HG03469 (cell line): ENCODE data around the gene ATXN2L.
"Not testable (repeated sequence)": the region's sequence is repeated elsewhere in the genome, so short reads cannot be mapped to it uniquely, and the experiment has no call there.

Experiments
- ATAC-seq: cut with Tn5 transposase; IDR thresholded peaks from one replicate; pipeline ENCODE4 v1.9.1; 2021; ENCODE audit warnings: mild to moderate bottlenecking, moderate library complexity, moderate number of reproducible peaks; ENCODE audit not compliant: unreplicated experiment

The ATXN2L gene

DNA sequence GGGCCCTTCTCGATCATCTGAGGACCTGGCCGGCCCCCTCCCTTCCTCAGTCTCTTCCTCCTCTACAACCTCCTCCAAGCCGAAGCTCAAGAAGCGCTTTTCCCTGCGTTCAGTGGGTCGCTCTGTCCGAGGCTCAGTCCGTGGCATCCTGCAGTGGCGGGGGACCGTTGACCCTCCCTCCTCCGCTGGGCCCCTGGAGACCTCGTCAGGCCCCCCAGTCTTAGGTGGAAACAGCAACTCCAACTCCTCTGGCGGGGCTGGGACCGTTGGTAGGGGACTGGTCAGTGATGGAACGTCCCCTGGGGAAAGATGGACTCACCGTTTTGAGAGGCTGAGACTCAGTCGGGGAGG lies 43.6 kb downstream of the ATXN2L start:
- ATAC-seq: no peak

DNA sequence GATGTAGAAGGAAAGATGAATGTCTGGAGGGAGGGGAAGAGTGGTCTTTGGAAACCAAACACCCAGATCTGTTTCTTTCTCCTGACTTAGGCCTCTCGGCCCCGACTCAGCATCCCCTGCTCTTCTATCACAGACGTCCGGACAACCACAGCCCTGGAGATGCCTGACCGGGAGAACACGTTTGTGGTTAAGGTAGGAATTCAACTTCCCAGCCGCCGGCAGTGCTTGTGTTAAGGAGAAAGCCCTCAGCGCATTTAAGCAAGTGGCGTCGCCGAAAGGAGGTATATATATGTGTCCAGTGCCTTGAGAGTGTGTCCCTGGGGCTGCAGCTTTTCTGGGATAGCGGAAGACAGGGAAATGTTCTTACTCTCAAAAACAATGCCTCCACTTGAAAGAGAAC lies 44.4 kb downstream of the ATXN2L start:
- no peak for ATAC-seq

DNA sequence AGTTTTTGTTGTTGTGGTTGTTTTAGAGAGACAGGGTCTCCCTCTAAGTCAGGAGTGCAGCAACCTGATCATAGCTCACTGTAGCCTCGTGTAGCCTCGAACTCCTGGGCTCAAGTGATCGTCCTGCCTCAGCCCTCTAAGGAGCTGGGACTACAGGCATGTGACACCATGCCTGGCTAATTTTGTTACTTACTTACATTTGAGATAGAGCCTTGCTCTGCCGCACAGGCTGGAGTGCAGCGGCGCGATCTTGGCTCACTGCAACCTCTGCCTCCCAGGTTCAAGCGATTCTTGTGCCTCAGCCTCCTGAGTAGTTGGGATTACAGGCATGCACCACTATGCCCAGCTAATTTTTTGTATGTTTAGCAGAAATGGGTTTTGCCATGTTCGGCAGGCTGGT lies 44.8 kb downstream of the ATXN2L start:
- ATAC-seq: not testable (repeated sequence)

DNA sequence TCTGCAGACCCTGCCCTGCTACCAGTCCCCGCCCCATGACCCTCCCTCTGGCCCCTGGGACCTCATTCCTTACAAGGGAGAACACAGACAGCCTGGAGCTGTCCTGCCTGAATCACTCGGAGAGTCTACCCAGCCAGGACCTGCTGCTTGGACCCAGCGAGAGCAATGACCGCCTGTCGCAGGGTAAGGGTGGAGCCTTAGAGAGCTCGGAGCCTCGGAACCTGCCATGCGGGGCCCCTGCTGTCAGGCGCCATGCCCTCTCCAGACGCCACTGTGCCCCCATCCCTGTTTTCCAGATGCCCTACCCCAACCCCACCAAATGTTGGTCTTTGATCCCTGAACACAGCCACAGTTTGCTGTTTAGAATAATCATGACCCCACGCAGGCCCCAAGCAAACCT lies 46.4 kb downstream of the ATXN2L start:
- ATAC-seq: no peak

DNA sequence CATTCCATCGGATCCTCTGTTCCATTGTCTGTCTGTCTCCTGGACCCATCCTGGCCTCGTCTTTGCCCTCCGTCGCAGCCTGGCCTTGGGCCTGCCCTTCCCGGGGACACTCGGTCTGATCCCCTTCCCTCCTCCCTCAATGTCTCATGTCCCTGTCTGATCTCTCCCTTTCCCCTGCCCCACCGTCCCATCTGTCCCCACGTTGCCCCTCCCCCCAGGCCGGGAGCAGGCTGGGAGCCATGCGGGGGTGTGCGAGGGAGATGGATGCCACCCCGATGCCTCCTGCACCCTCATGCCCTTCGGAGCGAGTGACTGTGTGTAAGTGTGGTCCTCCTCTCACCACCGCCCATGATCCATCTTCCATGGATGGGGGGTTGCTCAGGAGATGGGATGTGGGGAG lies 50.2 kb downstream of the ATXN2L start:
- no peak for ATAC-seq

DNA sequence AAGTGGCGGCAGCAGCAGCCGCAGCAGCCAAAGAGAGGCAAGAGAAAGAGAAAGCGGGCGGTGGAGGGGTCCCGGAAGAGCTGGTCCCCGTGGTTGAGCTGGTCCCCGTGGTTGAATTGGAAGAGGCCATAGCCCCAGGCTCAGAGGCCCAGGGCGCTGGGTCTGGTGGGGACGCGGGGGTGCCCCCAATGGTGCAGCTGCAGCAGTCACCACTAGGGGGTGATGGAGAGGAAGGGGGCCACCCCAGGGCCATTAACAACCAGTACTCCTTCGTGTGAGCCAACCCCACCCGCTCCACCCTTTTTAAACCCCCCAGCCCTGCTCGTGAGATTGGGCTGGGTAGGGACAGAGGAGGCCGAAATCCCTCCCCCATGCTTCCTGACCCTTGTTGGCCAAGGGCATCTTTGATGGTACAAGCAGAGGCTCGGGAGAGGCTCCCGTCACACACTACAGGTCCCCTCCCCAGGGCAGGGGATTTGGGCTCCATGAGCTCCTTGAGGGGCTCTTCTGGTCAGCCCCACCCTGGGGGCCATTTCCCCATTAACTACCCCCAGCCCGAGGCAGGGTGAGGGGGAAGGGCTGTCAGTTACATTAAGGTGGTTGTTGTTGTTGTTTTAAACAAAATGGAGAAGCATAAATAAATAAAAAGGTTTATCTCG lies 50.9 kb downstream of the ATXN2L start:
- no peak for ATAC-seq

DNA sequence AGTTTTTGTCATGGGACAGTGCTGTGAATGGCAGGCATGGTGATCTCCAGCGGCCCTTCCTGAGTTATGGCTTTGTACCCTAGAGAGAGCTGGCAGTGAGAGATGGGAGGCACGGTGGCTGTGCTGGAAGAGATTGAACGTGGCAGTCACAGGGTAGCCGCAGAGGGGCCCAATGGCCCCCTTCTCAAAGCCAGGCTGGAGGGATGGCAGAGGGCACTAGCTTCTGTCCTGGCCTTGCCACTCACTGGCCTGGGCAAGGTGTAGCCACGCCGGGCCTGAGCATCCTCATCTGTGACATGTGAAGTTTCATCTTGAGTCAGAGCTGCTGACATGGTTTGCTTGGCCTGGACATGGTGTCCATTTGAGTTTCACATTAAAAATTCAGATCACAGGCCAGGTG lies 51.6 kb downstream of the ATXN2L start:
- no peak for ATAC-seq

DNA sequence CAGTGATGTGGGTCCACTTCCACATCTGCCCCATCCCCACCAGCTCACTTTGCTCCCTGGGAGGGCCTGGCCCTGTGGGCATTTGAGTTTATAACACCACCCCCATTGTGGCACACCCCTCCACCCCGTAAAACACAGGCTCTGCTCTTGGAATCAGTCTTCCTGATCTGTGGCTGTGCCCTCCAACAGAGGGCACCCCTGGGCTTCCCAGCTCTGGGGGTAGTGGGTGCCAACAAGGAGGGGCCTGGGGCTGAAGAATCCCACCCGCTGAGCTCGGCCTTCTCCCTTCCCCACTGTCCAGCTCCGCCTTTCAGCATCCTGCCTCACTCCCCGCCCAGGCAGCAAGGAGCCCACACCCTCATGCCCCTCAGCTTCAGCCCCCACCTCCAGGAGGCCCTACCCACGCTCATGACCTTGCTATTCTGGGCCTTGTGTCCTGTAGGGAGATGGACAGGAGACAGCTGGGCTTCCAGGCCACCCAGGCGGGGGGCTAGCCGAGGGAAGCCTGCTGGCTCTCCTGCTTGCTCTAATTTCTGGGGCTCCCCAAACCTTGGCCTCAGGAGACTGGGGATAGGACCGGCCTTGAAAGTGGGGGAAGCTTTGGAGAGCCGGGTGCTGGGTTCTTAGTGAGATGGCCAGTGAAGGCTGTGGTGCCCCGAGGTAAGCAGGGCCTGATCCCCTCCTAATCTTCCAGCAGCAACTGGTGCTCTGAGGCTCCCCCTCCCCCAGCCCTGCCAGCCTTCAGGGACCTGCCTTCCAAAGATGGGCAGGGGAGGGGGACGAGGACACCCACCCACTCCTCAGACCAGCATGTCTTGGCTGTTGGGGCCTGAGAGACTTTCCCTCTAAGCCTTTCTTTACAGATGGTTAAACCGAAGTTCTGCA lies 52.6 kb downstream of the ATXN2L start:
- ATAC-seq: no peak

DNA sequence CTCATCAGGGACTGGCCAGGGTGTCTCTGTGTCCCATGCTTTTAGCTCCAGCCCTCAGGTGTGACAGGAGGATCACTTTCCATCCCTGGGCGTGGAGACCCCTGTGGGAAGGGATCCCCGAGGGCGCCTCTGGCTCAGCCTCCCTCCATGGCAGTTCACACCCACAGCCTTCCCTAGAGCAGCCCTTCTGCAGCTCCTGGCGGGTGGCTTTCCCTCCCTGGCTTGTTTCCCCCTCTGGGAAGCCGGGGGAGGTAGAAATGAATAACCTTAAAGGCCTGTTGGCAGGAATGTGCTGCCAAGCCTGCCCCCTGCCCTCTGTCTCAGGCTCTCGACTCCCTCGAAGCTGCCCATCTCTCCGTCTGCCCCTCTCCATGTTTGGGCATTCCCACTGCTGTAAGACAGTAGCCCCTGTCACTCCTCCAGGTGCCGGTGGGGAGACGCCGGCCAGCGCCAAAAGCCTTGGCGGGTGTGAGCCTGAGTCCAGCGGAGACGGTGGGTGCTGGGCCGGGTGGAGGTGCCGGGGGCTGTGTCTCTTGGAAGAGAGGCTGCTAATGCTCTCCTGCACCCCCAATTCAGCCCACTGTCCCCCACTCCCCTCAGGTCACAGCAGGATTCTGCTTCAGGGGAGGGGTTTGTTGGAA lies 53.3 kb downstream of the ATXN2L start:
- no peak for ATAC-seq

DNA sequence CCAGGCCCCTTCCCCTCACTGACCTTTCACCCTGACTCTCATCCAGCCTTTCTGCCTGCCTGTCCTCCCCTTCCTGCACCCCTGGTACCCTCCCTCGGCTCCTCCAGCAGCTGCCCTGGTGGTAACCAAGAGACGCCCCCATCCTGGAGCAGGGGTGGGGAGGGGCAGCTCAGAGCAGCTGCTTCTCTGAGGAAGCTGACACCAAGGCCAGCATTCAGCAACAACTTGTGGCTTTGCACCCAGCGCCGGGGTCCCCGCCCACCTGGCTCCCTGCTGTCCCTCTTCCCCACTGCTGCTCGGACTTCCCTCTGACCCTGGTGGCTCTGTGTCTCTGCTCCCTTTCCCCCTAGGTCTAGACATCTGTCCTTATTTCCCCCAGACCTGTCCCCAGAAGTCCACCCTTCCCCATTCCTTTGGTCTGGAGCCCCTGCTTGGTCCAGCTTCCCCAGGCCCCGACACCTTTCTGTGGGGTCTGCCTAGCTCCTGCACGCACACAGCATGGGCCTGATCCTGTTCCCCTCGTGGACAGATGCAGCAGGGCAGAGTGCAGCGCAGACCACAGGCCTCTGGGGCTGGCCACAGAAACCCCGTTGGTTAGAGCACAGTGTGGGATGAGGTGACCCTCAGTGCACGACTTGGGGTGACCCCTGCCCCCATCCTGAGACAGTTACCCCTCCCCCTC lies 54.3 kb downstream of the ATXN2L start:
- ATAC-seq: no peak

DNA sequence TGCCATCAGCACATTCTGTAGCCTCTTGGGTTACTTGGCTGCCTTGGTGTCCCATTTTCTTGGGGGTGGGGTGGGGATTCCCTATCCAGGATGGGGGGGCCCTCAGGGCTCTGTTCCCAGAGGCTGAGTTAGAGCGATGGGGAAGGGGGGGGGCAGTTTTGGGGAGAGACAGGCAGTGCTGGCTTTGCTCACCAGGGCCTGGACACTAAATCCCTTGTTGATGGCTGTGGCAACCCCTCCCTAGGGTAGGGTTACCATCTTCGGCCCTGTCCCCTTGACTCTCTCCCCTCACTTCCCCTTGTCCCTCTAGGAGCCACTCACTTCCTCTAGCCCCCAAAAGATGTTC lies 54.8 kb downstream of the ATXN2L start:
- no peak for ATAC-seq

DNA sequence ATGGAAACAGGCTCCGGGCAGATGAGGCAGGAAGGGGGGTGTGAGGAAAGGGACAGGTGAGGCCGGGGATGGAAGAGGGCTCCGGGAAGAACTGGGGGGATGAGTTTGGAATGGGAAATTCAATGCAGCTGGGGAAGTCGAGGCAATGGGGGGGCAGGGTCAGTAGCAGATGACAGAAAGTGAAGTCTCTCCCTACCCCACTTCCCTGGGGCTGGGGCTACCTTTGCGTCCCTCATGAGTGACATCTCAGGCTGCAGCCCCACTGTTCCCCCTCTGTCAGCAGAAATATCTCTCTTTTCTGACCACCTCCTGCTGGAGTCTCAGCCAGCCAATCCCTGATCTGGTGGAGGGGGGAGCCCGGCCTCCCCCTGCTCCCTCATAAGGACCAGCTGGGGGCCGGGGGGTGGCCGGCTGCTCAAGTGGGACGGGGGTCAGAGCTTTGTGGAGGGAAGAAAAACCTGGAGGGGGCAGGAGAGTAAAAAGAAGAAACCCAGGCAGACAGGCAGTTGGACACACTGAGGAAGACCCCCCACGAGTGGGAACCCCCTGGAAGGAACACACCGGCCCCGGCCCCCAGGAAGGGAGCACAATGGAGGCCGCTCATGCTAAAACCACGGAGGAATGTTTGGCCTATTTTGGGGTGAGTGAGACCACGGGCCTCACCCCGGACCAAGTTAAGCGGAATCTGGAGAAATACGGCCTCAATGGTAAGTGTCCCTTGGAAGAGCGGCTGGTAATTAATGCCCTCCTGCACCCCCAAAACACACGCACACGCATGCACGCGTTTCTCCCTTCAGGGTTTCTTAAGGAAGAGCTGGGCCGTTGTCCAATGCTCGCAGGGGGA lies 55.5 kb downstream of the ATXN2L start, which contains the start of gene ATP2A1:
TSS of gene ATP2A1 (plus strand) at position 406 of the 844 bp plus-strand sequence. CDS start at position 590, 184 bp downstream.
- no peak for ATAC-seq

DNA sequence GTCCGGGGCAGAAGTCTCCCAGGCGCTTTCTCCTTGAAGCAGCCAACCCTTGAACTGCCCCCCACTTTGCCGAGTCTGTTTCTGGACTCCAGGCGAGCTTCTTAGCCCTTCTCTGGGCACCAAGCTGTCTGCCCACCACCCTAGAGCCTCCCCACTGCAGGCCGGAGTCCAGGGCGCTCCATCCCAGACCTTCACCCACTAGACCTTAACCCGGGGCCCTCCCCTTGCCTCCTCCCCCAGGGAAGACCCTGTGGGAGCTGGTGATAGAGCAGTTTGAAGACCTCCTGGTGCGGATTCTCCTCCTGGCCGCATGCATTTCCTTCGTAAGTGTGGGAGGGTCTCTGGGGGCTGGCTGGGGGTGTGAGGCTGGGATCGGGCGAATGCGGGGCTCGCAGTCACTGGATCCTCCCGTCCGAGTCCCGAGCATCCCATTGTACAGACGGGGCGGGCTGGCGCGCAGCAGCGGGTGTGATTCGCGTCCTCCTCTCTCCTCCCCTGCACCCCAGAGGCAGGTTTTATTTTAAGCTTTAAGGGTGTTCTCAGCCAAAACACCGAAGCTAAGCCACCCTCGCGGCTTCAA lies 56.6 kb downstream of the ATXN2L start:
- peak; percentile 13 for ATAC-seq

DNA sequence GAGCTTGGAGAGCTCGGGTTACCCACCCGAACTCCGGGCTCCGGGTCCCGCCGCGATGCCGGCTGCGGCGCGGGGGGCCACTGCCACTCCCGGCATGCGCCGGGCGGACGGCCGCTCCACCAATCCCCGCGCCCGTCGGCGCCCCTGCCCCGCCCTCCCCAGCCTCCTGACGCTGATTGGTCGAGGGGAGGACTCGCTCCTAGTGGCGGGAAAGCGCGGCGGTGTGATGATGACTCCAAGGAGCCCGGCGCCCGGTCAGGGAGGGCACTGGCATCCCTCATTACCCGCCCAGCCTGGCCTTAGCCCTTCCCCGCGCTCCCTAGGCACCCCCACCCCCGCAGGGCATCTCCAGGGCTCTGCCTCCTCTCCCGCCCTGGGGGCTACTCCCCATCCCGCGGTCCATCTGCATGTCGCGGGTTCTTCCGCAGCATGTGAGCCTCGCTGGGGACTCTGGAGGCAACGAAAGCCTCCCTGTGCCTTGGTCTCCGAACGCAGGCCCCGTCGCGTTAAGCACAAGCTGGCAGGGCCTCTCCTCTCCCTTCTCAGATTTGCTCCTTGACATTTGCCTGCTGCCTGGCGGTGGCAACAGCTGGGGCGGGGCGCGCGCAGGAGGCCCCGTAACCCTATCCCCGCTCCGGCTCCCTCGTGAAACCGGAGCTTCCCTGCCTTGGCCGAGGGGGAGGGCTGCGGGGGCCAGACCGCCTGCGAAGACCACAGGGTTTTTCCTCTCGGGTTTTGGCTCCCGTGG lies 57.2 kb downstream of the ATXN2L start:
- ATAC-seq: peak; percentile 68

DNA sequence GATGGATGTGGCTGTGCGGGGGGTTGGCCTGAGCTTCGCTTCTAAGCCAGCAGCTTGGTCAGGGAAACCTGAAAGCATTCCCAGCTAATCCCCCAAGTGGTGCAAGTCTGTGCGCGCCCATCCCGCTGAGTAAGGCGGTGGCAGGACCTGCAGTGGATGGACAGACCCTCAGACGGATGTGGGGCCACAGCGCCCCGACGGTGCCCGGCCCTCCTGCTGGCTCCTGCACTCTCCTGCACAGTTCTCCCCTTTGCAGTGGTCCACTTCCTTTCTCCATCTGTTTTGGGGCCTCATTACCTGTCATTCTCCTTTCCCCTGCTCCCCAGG lies 57.8 kb downstream of the ATXN2L start:
- ATAC-seq: no peak

DNA sequence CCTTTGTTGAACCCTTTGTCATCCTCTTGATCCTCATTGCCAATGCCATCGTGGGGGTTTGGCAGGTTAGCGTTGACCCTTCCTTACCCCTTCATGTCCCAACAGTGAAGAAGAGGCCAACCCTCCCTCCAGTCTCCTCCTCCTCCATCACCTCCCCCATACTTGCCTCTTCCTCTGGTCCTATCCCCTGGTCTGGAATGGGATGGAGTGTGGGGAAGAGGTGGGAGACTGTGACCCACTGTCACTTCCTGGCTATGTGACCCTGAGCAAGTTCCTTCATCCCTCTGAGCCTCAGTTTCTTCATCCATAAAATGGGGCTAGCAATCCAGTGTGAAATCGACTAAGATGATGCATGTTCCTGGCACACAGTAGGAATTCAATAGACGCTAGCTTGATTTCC lies 58.2 kb downstream of the ATXN2L start:
- no peak for ATAC-seq

DNA sequence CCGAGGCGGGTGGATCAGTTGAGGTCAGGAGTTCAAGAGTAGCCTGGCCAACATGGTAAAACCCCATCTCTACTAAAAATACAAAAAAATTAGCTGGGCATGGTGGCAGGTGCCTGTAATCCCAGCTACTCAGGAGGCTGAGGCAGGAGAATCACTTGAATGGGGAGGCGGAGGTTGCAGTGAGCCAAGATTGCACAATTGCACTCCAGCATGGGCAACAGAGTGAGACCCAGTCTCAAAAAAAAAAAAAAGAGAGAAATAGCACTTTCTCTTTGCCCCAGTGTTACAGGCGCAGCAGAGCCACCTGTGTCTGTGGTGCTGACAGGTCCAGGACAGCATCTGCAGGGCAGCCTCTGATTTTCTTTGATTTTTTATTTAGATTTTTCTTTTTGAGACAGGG lies 58.8 kb downstream of the ATXN2L start:
- not testable (repeated sequence) for ATAC-seq

DNA sequence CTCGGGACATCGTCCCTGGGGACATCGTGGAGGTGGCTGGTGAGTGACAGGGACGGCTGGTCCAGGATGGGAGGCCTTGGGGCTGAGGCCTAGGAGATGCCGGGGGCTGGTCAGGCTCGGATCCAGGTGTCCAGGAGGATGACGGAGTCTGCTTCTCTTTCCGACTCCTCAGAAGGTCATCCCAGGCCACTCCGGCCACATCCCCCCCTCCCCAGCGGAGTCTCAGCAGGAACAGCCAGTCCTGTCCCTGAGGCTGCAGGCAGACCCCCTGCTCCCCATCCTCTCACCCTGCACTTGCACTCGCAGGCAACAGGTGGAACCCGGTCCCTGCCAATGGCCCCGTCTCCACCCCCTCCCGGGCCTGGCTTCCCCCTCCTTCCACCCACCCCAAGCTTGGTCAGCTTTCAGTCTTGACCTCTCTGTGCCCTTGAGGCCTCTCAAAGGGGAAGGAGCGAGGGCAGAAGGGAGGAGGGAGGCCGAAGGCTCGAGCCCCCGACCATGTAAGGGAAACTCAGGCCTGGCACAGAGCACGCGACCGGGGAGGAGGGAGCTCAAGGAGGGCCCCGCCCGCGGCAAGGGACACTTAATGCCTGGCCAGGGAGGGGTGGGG lies 59.9 kb downstream of the ATXN2L start:
- no peak for ATAC-seq
